K562 (cell line): Measurements from ENCODE around the gene CTCF. TPM values are rescaled to one million over a fixed set of nuclear protein-coding genes. Genes with fewer than 3 reads are reported as not detected.
A peak's percentile ranks its signal among the peaks of the same experiment; 100 is the strongest.

Experiments
- ATF2 ChIP-seq: sonication (generic); formaldehyde crosslinking; IDR thresholded peaks from 2 replicates; pipeline ENCODE4 v1.8.1; 2022; ENCODE audit warnings: missing genetic modification reagents
- CEBPG ChIP-seq, 3 experiments: fragments of 200-800 bp in 1 of 3; sonication (Bioruptor generic) in 1 of 3; sonication (generic) in 1 of 3; formaldehyde crosslinking in 1 of 3; IDR thresholded peaks in 2 of 3; conservative IDR thresholded peaks in 1 of 3; 2 replicates each; pipeline versions ENCODE4 v1.6.1 to v1.8.0; 2016 to 2022; ENCODE audit warnings: missing compliant biosample characterization in 2 of 3, missing genetic modification characterization in 2 of 3, mild to moderate bottlenecking in 1 of 3, missing genetic modification reagents in 1 of 3
- E2F4 ChIP-seq: sonication (generic); formaldehyde crosslinking; IDR thresholded peaks from 2 replicates; pipeline ENCODE4 v1.8.0; 2022; ENCODE audit warnings: mild to moderate bottlenecking, low read depth, missing genetic modification reagents
- ETV6 ChIP-seq, 3 experiments: fragments of 150-350 bp in 1 of 3; sonication (generic) in 1 of 3; formaldehyde crosslinking in 1 of 3; IDR thresholded peaks; 2 replicates each; pipeline versions ENCODE4 v1.6.1 to v1.8.0; 2014 to 2022; ENCODE audit warnings: borderline replicate concordance in 2 of 3, low read depth in 2 of 3, antibody characterized with exemption in 1 of 3, low read length in 1 of 3, mild to moderate bottlenecking in 1 of 3, missing genetic modification reagents in 1 of 3
- HEY1 ChIP-seq: fragments of 250-450 bp; sonication (Bioruptor Pico); IDR thresholded peaks from 2 replicates; pipeline ENCODE4 v1.5.0; 2020; ENCODE audit warnings: mild to moderate bottlenecking, moderate library complexity, borderline replicate concordance
- NFIC ChIP-seq: fragments of 450-650 bp; IDR thresholded peaks from 2 replicates; pipeline ENCODE4 v1.6.1; 2017; ENCODE audit warnings: mild to moderate bottlenecking, inconsistent platforms
- PURB ChIP-seq: sonication (generic); formaldehyde crosslinking; IDR thresholded peaks from 2 replicates; pipeline ENCODE4 v1.9.0; 2021; ENCODE audit warnings: low read depth, mild to moderate bottlenecking, missing genetic modification reagents
- SNAPC5 ChIP-seq: fragments of 250-450 bp; sonication (Bioruptor Pico); IDR thresholded peaks from 2 replicates; pipeline ENCODE4 v1.8.0; 2021; ENCODE audit warnings: moderate library complexity, mild to moderate bottlenecking, inconsistent platforms
- ZBTB34 ChIP-seq: fragments of 250-450 bp; sonication (Bioruptor Pico); IDR thresholded peaks from 2 replicates; pipeline ENCODE4 v1.8.0; 2021; ENCODE audit warnings: mild to moderate bottlenecking, moderate library complexity
- ZBTB40 ChIP-seq, 2 experiments: fragments of 450-650 bp in 1 of 2; sonication (generic) in 1 of 2; formaldehyde crosslinking in 1 of 2; IDR thresholded peaks; 2 replicates each; pipeline versions ENCODE4 v1.7.1 to v1.9.0; 2016 to 2022; ENCODE audit warnings: inconsistent platforms in 1 of 2, mild to moderate bottlenecking in 1 of 2, missing genetic modification reagents in 1 of 2
- ZNF79 ChIP-seq: fragments of 250-450 bp; sonication (Bioruptor Pico); IDR thresholded peaks from 2 replicates; pipeline ENCODE4 v1.4.0; 2020; ENCODE audit warnings: low read depth, mild to moderate bottlenecking, moderate library complexity
- polyA plus RNA-seq, 8 experiments: library from polyadenylated mRNA; depleted of rRNA in 4 of 8; stranded (reverse) in 5 of 8; unstranded in 3 of 8; fragments of >200 nt; fragmentation: Nextera tagmentation in 2 of 8; fragmentation: Illumina TruSeq in 1 of 8; extraction: Ambion mirVana in 2 of 8; extraction: Trizol in 1 of 8; gene quantifications; 2 replicates each; pipeline versions ENCODE4 v1.2.1 to v1.2.3, GENCODE V29; 2011 to 2014; ENCODE audit warnings: inconsistent platforms in 1 of 8, missing spikeins in 1 of 8
- total RNA-seq, 7 experiments: library from RNA; depleted of rRNA in 6 of 7; stranded (reverse); fragments of >200 nt in 6 of 7; fragmentation: Illumina TruSeq in 2 of 7; extraction: Trizol in 2 of 7; gene quantifications; 2 replicates each; pipeline versions ENCODE4 v1.2.1 to v1.2.3, GENCODE V29; 2011 to 2021; ENCODE audit warnings: low replicate concordance in 1 of 7

CTCF gene
- total and polyA plus RNA-seq, 9 of the 15 experiments (the other 6 are each of a cell fraction or from before 2014, with no cell fraction given) = 7.8 to 49.2 (median 33.9) TPM

GRCh38 chr16:67563708-67564468 lies 1.6 kb downstream of the CTCF start (continued):
- no peak for TF ChIP-seq E2F4 (CRISPR knock-in tag)
- TF ChIP-seq SNAPC5 = no peak
- no peak for TF ChIP-seq ETV6 (IDR thresholded peaks at IDR 0.05; ENCODE audit: borderline replicate concordance in 1 of 2, low read depth in 2 of 2, low read length in 1 of 2)
- no peak for TF ChIP-seq ETV6 (CRISPR knock-in tag; IDR thresholded peaks at IDR 0.05; ENCODE audit: borderline replicate concordance)
- no peak for TF ChIP-seq ZBTB34 (CRISPR knock-in tag)
- TF ChIP-seq CEBPG (CRISPR knock-in tag; IDR thresholded peaks at IDR 0.05) = peak; percentile 94
- TF ChIP-seq CEBPG (tag; conservative IDR thresholded peaks at IDR 0.05 in 1 of 2, IDR thresholded peaks at IDR 0.05 in 1 of 2) = peak; percentile 91 to 94
- no peak for TF ChIP-seq PURB (CRISPR knock-in tag)
- TF ChIP-seq HEY1 (CRISPR knock-in tag) = no peak
- TF ChIP-seq ZBTB40 (IDR thresholded peaks at IDR 0.05) = peak; percentile 24; the same call in 1 of the 2 replicates
- no peak for TF ChIP-seq ZBTB40 (CRISPR knock-in tag; IDR thresholded peaks at IDR 0.05)
- TF ChIP-seq ATF2 = no peak
- TF ChIP-seq NFIC = no peak
- TF ChIP-seq ZNF79 (CRISPR knock-in tag) = no peak
